Tibial artery (tissue), 4 donors: ENCODE data around the gene C10orf53.

ENCODE experiments used
- DNase-seq, 2 donors: peaks; one replicate each; pipeline ENCODE4 v3.0.0-alpha.2; 2019
- H3K27ac ChIP-seq, 2 donors: fragments of 200-600 bp; sonication (generic) in 1 of 2; 1 replicate in 1 of 2; 2 replicates in 1 of 2; pipeline ENCODE4 v1.5.1; 2018 to 2019; ENCODE audit warnings: mild to moderate bottlenecking in 1 of 2
- H3K27me3 ChIP-seq, 2 donors: fragments of 200-600 bp; sonication (generic) in 1 of 2; one replicate each; pipeline versions ENCODE4 v1.5.1 to v1.6.0; 2016 to 2019
- H3K36me3 ChIP-seq, 3 donors: fragments of 200-600 bp; sonication (generic) in 2 of 3; one replicate each; pipeline ENCODE4 v1.5.1; 2016 to 2019; ENCODE audit warnings: mild to moderate bottlenecking in 2 of 3
- H3K4me1 ChIP-seq, 4 donors: fragments of 200-600 bp; sonication (generic) in 2 of 4; 1 replicate in 3 of 4; 2 replicates in 1 of 4; pipeline ENCODE4 v1.5.1; 2016 to 2019
- H3K4me3 ChIP-seq, 2 donors: fragments of 200-600 bp; sonication (generic) in 1 of 2; 1 replicate in 1 of 2; 2 replicates in 1 of 2; pipeline ENCODE4 v1.5.1; 2018 to 2019; ENCODE audit warnings: mild to moderate bottlenecking in 2 of 2
- H3K9me3 ChIP-seq, 3 donors: fragments of 200-600 bp; sonication (generic) in 1 of 3; one replicate each; pipeline ENCODE4 v1.5.1; 2016 to 2019
- CTCF ChIP-seq, 2 experiments: fragments of 200-600 bp in 1 of 2; fragments of 450-650 bp in 1 of 2; IDR thresholded peaks; one replicate each; pipeline ENCODE4 v1.5.1; 2017 to 2019; ENCODE audit warnings: antibody characterized with exemption in 2 of 2, mild to moderate bottlenecking in 1 of 2, moderate library complexity in 1 of 2
- intact Hi-C: fragments of 100-400 bp; cut with DNase I; formaldehyde crosslinking; loops from one replicate; pipeline ENCODE4 v1.15.0; 2023; ENCODE audit warnings: low total_unique reads

C10orf53 gene

GRCh38 chr10:49679480-49679893 is at the start of gene C10orf53:
TSS of gene C10orf53 (plus strand) at chr10:49679651. CDS start at chr10:49679698, 47 bp downstream.
- H3K4me1 ChIP-seq = no peaks in the 10 kb centered on the region
- H3K27me3 ChIP-seq = peaks cover 0 to 14% of the 10 kb centered on the region in 2 donors
- no peak within 1 kb of the TSS for H3K4me3 ChIP-seq
- H3K36me3 ChIP-seq = no peaks in the 10 kb centered on the region
- intact Hi-C loops = no loop called here
- H3K9me3 ChIP-seq = peaks cover 0 to 17% (median 0%) of the 10 kb centered on the region in 3 donors
- DNase-seq = no peak
- no peak for TF ChIP-seq CTCF (IDR thresholded peaks at IDR 0.05)
- H3K27ac ChIP-seq = no peak within 1 kb of the TSS

- H3K27me3 ChIP-seq = peaks cover 0 to 23% of the 10 kb centered on the region in 2 donors
- no peaks in the 10 kb centered on the region for H3K9me3 ChIP-seq
- no peak overlapping the region for H3K27ac ChIP-seq
- intact Hi-C loops = no loop called here
- H3K4me1 ChIP-seq = no peaks in the 10 kb centered on the region
- H3K36me3 ChIP-seq = no peaks in the 10 kb centered on the region
- no peak for TF ChIP-seq CTCF (IDR thresholded peaks at IDR 0.05)
- DNase-seq = peak in 1 of 2 donors; percentile 19
- no peak overlapping the region for H3K4me3 ChIP-seq
Measured at GRCh38 chr10:49631975-49632374, 47.5 kb upstream of the C10orf53 start.

- no peaks in the 10 kb centered on the region for H3K4me1 ChIP-seq
- no peak overlapping the region for H3K4me3 ChIP-seq
- H3K27ac ChIP-seq = no peak overlapping the region
- H3K27me3 ChIP-seq = peaks cover 0 to 23% of the 10 kb centered on the region in 2 donors
- no peaks in the 10 kb centered on the region for H3K36me3 ChIP-seq
- H3K9me3 ChIP-seq = no peaks in the 10 kb centered on the region
- intact Hi-C loops = no loop called here
- TF ChIP-seq CTCF (IDR thresholded peaks at IDR 0.05) = no peak
- peak in 1 of 2 donors; percentile 59 for DNase-seq
Measured at GRCh38 chr10:49632406-49633317, 46.8 kb upstream of the C10orf53 start.

- Histone ChIP-seq H3K9me3 (no peaks in the 10 kb centered on the region), H3K27me3 (peaks cover 0 to 23% of the 10 kb centered on the region in 2 donors), H3K4me1 (no peaks in the 10 kb centered on the region), H3K36me3 (no peaks in the 10 kb centered on the region), H3K27ac (no peak overlapping the region), H3K4me3 (no peak overlapping the region)
- peak in 1 of 2 donors; percentile 43 for DNase-seq
- intact Hi-C loops = no loop called here
- TF ChIP-seq CTCF (IDR thresholded peaks at IDR 0.05) = no peak
Measured at GRCh38 chr10:49633327-49634068, 46.0 kb upstream of the C10orf53 start.

- no peak for TF ChIP-seq CTCF (IDR thresholded peaks at IDR 0.05)
- H3K27me3 ChIP-seq = peaks cover 0 to 23% of the 10 kb centered on the region in 2 donors
- H3K4me1 ChIP-seq = no peaks in the 10 kb centered on the region
- intact Hi-C loops = no loop called here
- H3K4me3 ChIP-seq = no peak overlapping the region
- no peaks in the 10 kb centered on the region for H3K9me3 ChIP-seq
- no peaks in the 10 kb centered on the region for H3K36me3 ChIP-seq
- DNase-seq = peak in 1 of 2 donors; percentile 25
- H3K27ac ChIP-seq = no peak overlapping the region
Measured at GRCh38 chr10:49634069-49634660, 45.3 kb upstream of the C10orf53 start.
